Spleen (tissue), 13 donors: Measurements from ENCODE around the gene NAT14. TPM values are rescaled to one million over a fixed set of nuclear protein-coding genes. Genes with fewer than 3 reads are reported as not detected.
A peak's percentile ranks its signal among the peaks of the same experiment; 100 is the strongest.

Experiments used
- DNase-seq: peaks from one replicate; pipeline ENCODE4 v3.0.0-alpha.2; 2020
- H3K27ac ChIP-seq, 8 donors: fragments of 200-600 bp; sonication (generic) in 7 of 8; 1 replicate in 4 of 8; 2 replicates in 4 of 8; pipeline versions ENCODE4 v1.5.0 to v1.8.0; 2016 to 2021; ENCODE audit warnings: inconsistent platforms in 4 of 8, mild to moderate bottlenecking in 4 of 8, moderate library complexity in 1 of 8
- H3K27me3 ChIP-seq, 7 donors: fragments of 200-600 bp; sonication (generic) in 6 of 7; replicated peaks in 1 of 7; 1 replicate in 4 of 7; 2 replicates in 3 of 7; pipeline versions ENCODE4 v1.5.0 to v1.8.0; 2016 to 2021; ENCODE audit warnings: inconsistent platforms in 3 of 7, mild to moderate bottlenecking in 1 of 7
- H3K36me3 ChIP-seq, 6 donors: fragments of 200-600 bp; sonication (generic) in 5 of 6; 1 replicate in 4 of 6; 2 replicates in 2 of 6; pipeline versions ENCODE4 v1.5.0 to v1.8.0; 2016 to 2021; ENCODE audit warnings: inconsistent platforms in 2 of 6
- H3K4me1 ChIP-seq, 6 donors: fragments of 200-600 bp; sonication (generic) in 5 of 6; 1 replicate in 3 of 6; 2 replicates in 3 of 6; pipeline versions ENCODE4 v1.5.0 to v1.8.0; 2016 to 2021; ENCODE audit warnings: inconsistent platforms in 3 of 6
- H3K4me3 ChIP-seq, 8 donors: fragments of 200-600 bp; sonication (generic) in 7 of 8; 1 replicate in 4 of 8; 2 replicates in 4 of 8; pipeline versions ENCODE4 v1.5.0 to v1.8.0; 2016 to 2021; ENCODE audit warnings: inconsistent platforms in 4 of 8, mild to moderate bottlenecking in 4 of 8, moderate library complexity in 2 of 8
- H3K9me3 ChIP-seq, 8 donors: fragments of 200-600 bp; sonication (generic) in 7 of 8; 1 replicate in 4 of 8; 2 replicates in 4 of 8; pipeline versions ENCODE4 v1.5.0 to v1.8.0; 2016 to 2021; ENCODE audit warnings: inconsistent platforms in 4 of 8
- CTCF ChIP-seq, 11 experiments: fragments of 200-600 bp in 7 of 11; fragments of 450-650 bp in 4 of 11; sonication (generic) in 4 of 11; IDR thresholded peaks in 8 of 11; conservative IDR thresholded peaks in 3 of 11; 1 replicate in 7 of 11; 2 replicates in 4 of 11; pipeline versions ENCODE4 v1.4.0 to v1.8.0; 2016 to 2021; ENCODE audit warnings: antibody characterized with exemption in 11 of 11, inconsistent platforms in 4 of 11, mild to moderate bottlenecking in 1 of 11
- POLR2A ChIP-seq, 3 donors: fragments of 450-650 bp; IDR thresholded peaks; one replicate each; pipeline ENCODE4 v1.5.1; 2017; ENCODE audit warnings: antibody characterized with exemption in 3 of 3, mild to moderate bottlenecking in 1 of 3
- POLR2AphosphoS5 ChIP-seq, 3 donors: sonication (generic); formaldehyde crosslinking; IDR thresholded peaks; one replicate each; pipeline ENCODE4 v1.5.1; 2017; ENCODE audit warnings: antibody characterized with exemption in 3 of 3
- WGBS, 5 donors: extraction: QIAGEN DNeasy Blood & Tissue Kit in 3 of 5; methylation state at CpG; one replicate each; pipeline versions ENCODE4 v1.1.5 to v1.1.7; 2013 to 2018; 5-methylcytosine and 5-hydroxymethylcytosine counted together
- intact Hi-C: fragments of 100-400 bp; cut with DNase I; formaldehyde crosslinking; loops from one replicate; pipeline ENCODE4 v1.15.0; 2023; ENCODE audit warnings: low total_unique reads
- long read RNA-seq, 2 donors: transcript quantifications; one replicate each; lab custom pipeline, GENCODE V29; 2026
- polyA plus RNA-seq, 3 donors: library from polyadenylated mRNA; stranded (reverse); fragments of 200-250 nt; gene quantifications; one replicate each; pipeline ENCODE4 v1.2.1, GENCODE V29; 2013
- total RNA-seq, 7 donors: library from RNA; depleted of rRNA in 3 of 7; stranded (reverse); fragments of >200 nt in 3 of 7; fragmentation: NEBNext Ultra II Directional in 4 of 7; extraction: Animal tissue kit (Norgen Biotek cat#: 25700) in 4 of 7; gene quantifications; one replicate each; pipeline versions ENCODE4 v1.1.0 to v1.2.1, GENCODE V29; 2016 to 2021
- donor health status: healthy with polysubstance abuse.
- donor health status: DM: no; HTN: no; CAD: no; lungs with moderate emphysema.
- donor health status: DM: no; HTN: no; CAD: no.
- donor health status: Bipolar disorder and iron deficiency.
- donor health status: healthy.
- donor health status: DM: no; HTN: no; CAD: no.
- donor health status: DM: yes; HTN: yes; CAD: no.

The NAT14 gene
- total RNA-seq (10 to 100 TPM in 1 of 7 donors, 1 to 10 TPM in 6; 1.9 to 10.3 (median 6.9) TPM), polyA plus RNA-seq (10 to 100 TPM; 13.8 to 17.7 (median 15.5) TPM)
- long read RNA-seq, donor 1, transcript NAT14-201 (3 exons, 1,536 nt) = major isoform, 6 of 10 reads
- long read RNA-seq, donor 1, partial matches to known transcripts = 0 of 10 reads
- long read RNA-seq, donor 1, other reads (novel, unspliced or antisense) = 0 of 10 reads
- long read RNA-seq, donor 2, partial matches to known transcripts = 0 of 3 reads
- long read RNA-seq, donor 2, other reads (novel, unspliced or antisense) = 0 of 3 reads

- H3K9me3 ChIP-seq = no peaks in the 10 kb centered on the region
- intact Hi-C loops = no loop called here
- H3K27me3 ChIP-seq = peaks cover 0 to 24% (median 0%) of the 10 kb centered on the region in 7 donors
- peak; percentile 86 for DNase-seq
- H3K4me3 ChIP-seq = peak within 1 kb of the TSS; percentile 42 to 78 (median 54)
- TF ChIP-seq POLR2A (IDR thresholded peaks at IDR 0.05) = no peak
- no peak for TF ChIP-seq CTCF (IDR thresholded peaks at IDR 0.05 in 8 of 11, conservative IDR thresholded peaks at IDR 0.05 in 3 of 11)
- TF ChIP-seq POLR2AphosphoS5 (IDR thresholded peaks at IDR 0.05) = peak; percentile 45 to 76 (median 67)
- peak within 1 kb of the TSS; percentile 36 to 87 (median 65) for H3K27ac ChIP-seq
- peaks cover 12 to 64% (median 38%) of the 10 kb centered on the region in 6 donors for H3K4me1 ChIP-seq
- peaks cover 0 to 41% (median 25%) of the 10 kb centered on the region in 6 donors for H3K36me3 ChIP-seq
- WGBS, 5 donors = 1 to 3% (median 2%) methylated on average over 44 to 78 of the region's 78 CpGs
Measured at GRCh38 chr19:55484593-55485438, at the start of gene NAT14. Gene NAT14 (plus strand): TSS chr19:55485188. CDS start chr19:55485709, 521 bp downstream.

GRCh38 chr19:55436847-55437246, 48.1 kb upstream of the NAT14 start:
- DNase-seq = no peak
- TF ChIP-seq CTCF (IDR thresholded peaks at IDR 0.05 in 8 of 11, conservative IDR thresholded peaks at IDR 0.05 in 3 of 11) (no peak), POLR2AphosphoS5 (IDR thresholded peaks at IDR 0.05) (no peak), POLR2A (IDR thresholded peaks at IDR 0.05) (no peak)
- H3K27ac ChIP-seq = no peak overlapping the region
- H3K9me3 ChIP-seq = no peaks in the 10 kb centered on the region
- WGBS, 5 donors = 44 to 52% (median 50%) methylated on average over 8 of the region's 8 CpGs
- H3K27me3 ChIP-seq = peaks cover 10 to 90% (median 74%) of the 10 kb centered on the region in 7 donors
- H3K36me3 ChIP-seq = no peaks in the 10 kb centered on the region
- intact Hi-C loops = no loop called here
- H3K4me3 ChIP-seq = no peak overlapping the region
- H3K4me1 ChIP-seq = peaks cover 11 to 20% (median 18%) of the 10 kb centered on the region in 6 donors

- TF ChIP-seq CTCF (IDR thresholded peaks at IDR 0.05 in 8 of 11, conservative IDR thresholded peaks at IDR 0.05 in 3 of 11) = no peak
- 2 to 5% (median 3%) methylated on average over 12 to 17 of the region's 17 CpGs for WGBS, 5 donors
- Histone ChIP-seq H3K36me3 (no peaks in the 10 kb centered on the region), H3K27ac (no peak overlapping the region), H3K4me3 (no peak overlapping the region), H3K9me3 (no peaks in the 10 kb centered on the region), H3K27me3 (peaks cover 10 to 90% (median 74%) of the 10 kb centered on the region in 7 donors), H3K4me1 (peaks cover 11 to 26% (median 24%) of the 10 kb centered on the region in 6 donors)
- intact Hi-C loops = no loop called here
- no peak for DNase-seq
Measured at GRCh38 chr19:55437410-55437809, 47.6 kb upstream of the NAT14 start.

GRCh38 chr19:55439052-55439451, 45.9 kb upstream of the NAT14 start:
- no peaks in the 10 kb centered on the region for H3K36me3 ChIP-seq
- H3K4me1 ChIP-seq = peaks cover 11 to 35% (median 26%) of the 10 kb centered on the region in 6 donors
- no peak for DNase-seq
- H3K9me3 ChIP-seq = no peaks in the 10 kb centered on the region
- intact Hi-C loops = no loop called here
- peaks cover 7 to 90% (median 73%) of the 10 kb centered on the region in 7 donors for H3K27me3 ChIP-seq
- no peak overlapping the region for H3K4me3 ChIP-seq
- TF ChIP-seq POLR2A (IDR thresholded peaks at IDR 0.05) = no peak
- no peak for TF ChIP-seq POLR2AphosphoS5 (IDR thresholded peaks at IDR 0.05)
- TF ChIP-seq CTCF (IDR thresholded peaks at IDR 0.05 in 8 of 11, conservative IDR thresholded peaks at IDR 0.05 in 3 of 11) = no peak
- no peak overlapping the region for H3K27ac ChIP-seq
- WGBS, 5 donors = 69 to 80% (median 75%) methylated on average over 5 of the region's 5 CpGs
